Psoas muscle (tissue), 8 donors: ENCODE measurements around the gene BRD3. TPM values are rescaled to one million over a fixed set of nuclear protein-coding genes. Genes with fewer than 3 reads are reported as not detected.
"Not testable (repeated sequence)": the region's sequence is repeated elsewhere in the genome, so short reads cannot be mapped to it uniquely, and the experiment has no call there.

Experiments
- ATAC-seq, 4 donors: fragments of 200-7000 bp; cut with Tn5 transposase; one replicate each; pipeline ENCODE4 v1.9.1; 2020; ENCODE audit warnings: moderate library complexity in 3 of 4, mild to moderate bottlenecking in 2 of 4
- DNase-seq, 2 donors: peaks; one replicate each; pipeline ENCODE4 v3.0.0-alpha.2; 2020
- H3K27ac ChIP-seq: fragments of 200-600 bp; one replicate; pipeline ENCODE4 v1.8.0; 2022
- H3K27me3 ChIP-seq, 3 donors: fragments of 200-600 bp in 1 of 3; one replicate each; pipeline versions ENCODE4 v1.6.1 to v1.8.0; 2013 to 2022; ENCODE audit warnings: low read length in 2 of 3, mild to moderate bottlenecking in 2 of 3, moderate library complexity in 1 of 3; ENCODE audit not compliant: insufficient read depth in 3 of 3
- H3K36me3 ChIP-seq, 2 donors: fragments of 200-600 bp in 1 of 2; one replicate each; pipeline versions ENCODE4 v1.6.1 to v1.8.0; 2013 to 2022; ENCODE audit warnings: low read depth in 1 of 2, mild to moderate bottlenecking in 1 of 2, moderate library complexity in 1 of 2; ENCODE audit not compliant: insufficient read depth in 1 of 2
- H3K4me1 ChIP-seq: fragments of 200-600 bp; one replicate; pipeline ENCODE4 v1.8.0; 2022
- H3K4me3 ChIP-seq: fragments of 200-600 bp; one replicate; pipeline ENCODE4 v1.8.0; 2022; ENCODE audit warnings: mild to moderate bottlenecking
- H3K9me3 ChIP-seq: fragments of 200-600 bp; one replicate; pipeline ENCODE4 v1.8.0; 2022
- WGBS, 3 donors: extraction: QIAGEN DNeasy Blood & Tissue Kit; methylation state at CpG; one replicate each; pipeline versions ENCODE4 v1.1.6 to v1.1.7; 2013; 5-methylcytosine and 5-hydroxymethylcytosine counted together
- intact Hi-C, 2 donors: fragments of 100-400 bp; cut with DNase I; formaldehyde crosslinking; loops; one replicate each; pipeline versions ENCODE4 v1.11.0 to v1.14.2; 2022
- polyA plus RNA-seq, 3 donors: library from polyadenylated mRNA; stranded (reverse); fragments of 200-250 nt; gene quantifications; one replicate each; pipeline ENCODE4 v1.2.3, GENCODE V29; 2013
- total RNA-seq, 4 donors: library from RNA; stranded (reverse); fragmentation: NEBNext Ultra II Directional in 2 of 4; extraction: Animal tissue kit (Norgen Biotek cat#: 25700) in 2 of 4; gene quantifications; one replicate each; pipeline versions ENCODE4 v1.2.1 to v1.2.4, GENCODE V29; 2021 to 2023
- TF ChIP-seq, protein P1 (sequence below): fragments of 200-600 bp; IDR thresholded peaks from one replicate; pipeline ENCODE4 v1.8.0; 2022; ENCODE audit warnings: antibody characterized with exemption
- donor health status: healthy with polysubstance abuse.
- donor health status: DM: no; HTN: no; CAD: no; lungs with moderate emphysema.
- donor health status: Bipolar disorder and iron deficiency.
- donor health status: healthy.
- donor health status: DM: yes; HTN: yes; CAD: no.
- donor health status: DM: no; HTN: no; CAD: no.
- donor health status: DM: no; HTN: no; CAD: no.
- donor health status: DM: yes; HTN: yes; CAD: no.

BRD3 gene
- total and polyA plus RNA-seq, 7 donors, result 7.5 to 28.2 (median 21.7) TPM

GRCh38 chr9:134088063-134088725, 20.4 kb upstream of the BRD3 start:
- WGBS, 3 donors, result 75 to 79% (median 79%) methylated on average over 14 of the region's 14 CpGs
- Histone ChIP-seq H3K27me3 (peaks cover 0 to 7% (median 3%) of the 10 kb centered on the region in 3 donors), H3K4me3 (no peak overlapping the region), H3K27ac (no peak overlapping the region), H3K36me3 (no peaks in the 10 kb centered on the region), H3K4me1 (no peaks in the 10 kb centered on the region), H3K9me3 (no peaks in the 10 kb centered on the region)
- ATAC-seq, result no peak
- intact Hi-C loops, result no loop called here
- DNase-seq, result no peak
- TF ChIP-seq, protein P1, sequence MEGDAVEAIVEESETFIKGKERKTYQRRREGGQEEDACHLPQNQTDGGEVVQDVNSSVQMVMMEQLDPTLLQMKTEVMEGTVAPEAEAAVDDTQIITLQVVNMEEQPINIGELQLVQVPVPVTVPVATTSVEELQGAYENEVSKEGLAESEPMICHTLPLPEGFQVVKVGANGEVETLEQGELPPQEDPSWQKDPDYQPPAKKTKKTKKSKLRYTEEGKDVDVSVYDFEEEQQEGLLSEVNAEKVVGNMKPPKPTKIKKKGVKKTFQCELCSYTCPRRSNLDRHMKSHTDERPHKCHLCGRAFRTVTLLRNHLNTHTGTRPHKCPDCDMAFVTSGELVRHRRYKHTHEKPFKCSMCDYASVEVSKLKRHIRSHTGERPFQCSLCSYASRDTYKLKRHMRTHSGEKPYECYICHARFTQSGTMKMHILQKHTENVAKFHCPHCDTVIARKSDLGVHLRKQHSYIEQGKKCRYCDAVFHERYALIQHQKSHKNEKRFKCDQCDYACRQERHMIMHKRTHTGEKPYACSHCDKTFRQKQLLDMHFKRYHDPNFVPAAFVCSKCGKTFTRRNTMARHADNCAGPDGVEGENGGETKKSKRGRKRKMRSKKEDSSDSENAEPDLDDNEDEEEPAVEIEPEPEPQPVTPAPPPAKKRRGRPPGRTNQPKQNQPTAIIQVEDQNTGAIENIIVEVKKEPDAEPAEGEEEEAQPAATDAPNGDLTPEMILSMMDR, result no peak

DNA sequence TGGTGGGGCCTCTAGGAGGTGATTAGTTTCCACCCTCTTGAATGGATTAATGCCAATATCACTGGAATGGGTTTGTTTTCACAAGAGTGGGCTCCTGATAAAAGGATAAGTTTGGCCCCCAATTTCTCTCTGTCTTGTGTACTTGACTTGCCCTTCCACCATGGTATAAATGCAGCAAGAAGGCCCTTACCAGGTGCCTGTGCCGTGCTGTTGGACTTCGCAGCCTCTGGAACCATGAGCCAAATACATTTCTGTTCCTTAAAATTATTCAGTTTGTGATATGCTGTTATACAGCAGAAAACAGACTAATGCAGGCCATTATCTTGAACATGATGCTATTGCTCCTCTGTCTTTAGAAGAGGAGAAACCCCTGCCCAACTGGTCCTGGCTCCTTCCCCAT, 17.8 kb upstream of the BRD3 start:
- 95 to 99% (median 97%) methylated on average over 2 of the region's 2 CpGs for WGBS, 3 donors
- intact Hi-C loops, result no loop called here

GRCh38 chr9:134083451-134083850, 15.6 kb upstream of the BRD3 start:
- peaks cover 0 to 3% (median 0%) of the 10 kb centered on the region in 3 donors for H3K27me3 ChIP-seq
- DNase-seq (no peak), ATAC-seq (no peak)
- no peaks in the 10 kb centered on the region for H3K36me3 ChIP-seq
- TF ChIP-seq, protein P1, result no peak
- H3K4me3 ChIP-seq, result no peak overlapping the region
- H3K9me3 ChIP-seq, result peaks cover 15% of the 10 kb centered on the region
- 83 to 93% (median 85%) methylated on average over 2 of the region's 2 CpGs for WGBS, 3 donors
- intact Hi-C loops, result no loop called here
- H3K27ac ChIP-seq, result no peak overlapping the region
- H3K4me1 ChIP-seq, result no peaks in the 10 kb centered on the region

More for the DNA sequence above, 17.8 kb upstream of the BRD3 start:
- TF ChIP-seq, protein P1, result no peak
- H3K36me3 ChIP-seq, result no peaks in the 10 kb centered on the region
- H3K4me3 ChIP-seq, result no peak overlapping the region
- ATAC-seq, result no peak
- H3K27ac ChIP-seq, result no peak overlapping the region
- H3K9me3 ChIP-seq, result no peaks in the 10 kb centered on the region
- DNase-seq, result no peak
- H3K27me3 ChIP-seq, result peaks cover 0 to 3% (median 0%) of the 10 kb centered on the region in 3 donors
- H3K4me1 ChIP-seq, result no peaks in the 10 kb centered on the region

DNA sequence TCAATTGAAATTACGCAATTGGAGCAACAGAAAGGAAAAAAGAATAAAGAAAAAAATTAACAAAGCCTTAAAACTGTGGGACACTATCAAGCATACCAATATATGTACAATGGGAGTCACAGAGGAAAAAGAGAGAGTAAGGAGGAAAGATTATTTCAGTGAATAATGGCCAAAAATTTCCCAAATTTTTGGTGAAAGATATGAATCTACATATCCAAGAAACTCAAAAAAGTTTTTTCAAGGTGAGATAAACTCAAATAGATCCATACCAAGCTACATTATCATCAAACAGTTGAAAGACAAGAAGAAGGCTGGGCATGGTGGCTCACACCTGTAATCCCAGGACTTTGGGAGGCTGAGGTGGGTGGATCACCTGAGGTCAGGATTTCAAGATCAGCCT, 8.8 kb upstream of the BRD3 start:
- no peak overlapping the region for H3K27ac ChIP-seq
- H3K4me1 ChIP-seq, result no peaks in the 10 kb centered on the region
- DNase-seq (no peak), ATAC-seq (no peak)
- 0 to 64% (median 39%) methylated on average over 1 of the region's 1 CpG for WGBS, 3 donors
- TF ChIP-seq, protein P1, result no peak
- H3K9me3 ChIP-seq, result peaks cover 18% of the 10 kb centered on the region
- no peaks in the 10 kb centered on the region for H3K27me3 ChIP-seq
- H3K36me3 ChIP-seq, result no peaks in the 10 kb centered on the region
- intact Hi-C loops, result no loop called here
- H3K4me3 ChIP-seq, result no peak overlapping the region

GRCh38 chr9:134075689-134076088, 7.9 kb upstream of the BRD3 start:
- H3K9me3 ChIP-seq, result peaks cover 18% of the 10 kb centered on the region
- H3K27ac ChIP-seq, DNase-seq, H3K36me3 ChIP-seq, H3K27me3 ChIP-seq, H3K4me1 ChIP-seq, H3K4me3 ChIP-seq, intact Hi-C loops, ATAC-seq: not testable (repeated sequence)
- 87 to 91% (median 87%) methylated on average over 17 to 31 of the region's 31 CpGs for WGBS, 3 donors
